NCI-H82 treated with DMSO at 0.1 percent for 48 hours (cell line): ENCODE results near the gene CHST1.

ENCODE experiments used
- DNase-seq: peaks from one replicate; lab custom pipeline; 2025; ENCODE audit not compliant: unreplicated experiment; lab: John Stamatoyannopoulos, UW

Gene CHST1

DNA sequence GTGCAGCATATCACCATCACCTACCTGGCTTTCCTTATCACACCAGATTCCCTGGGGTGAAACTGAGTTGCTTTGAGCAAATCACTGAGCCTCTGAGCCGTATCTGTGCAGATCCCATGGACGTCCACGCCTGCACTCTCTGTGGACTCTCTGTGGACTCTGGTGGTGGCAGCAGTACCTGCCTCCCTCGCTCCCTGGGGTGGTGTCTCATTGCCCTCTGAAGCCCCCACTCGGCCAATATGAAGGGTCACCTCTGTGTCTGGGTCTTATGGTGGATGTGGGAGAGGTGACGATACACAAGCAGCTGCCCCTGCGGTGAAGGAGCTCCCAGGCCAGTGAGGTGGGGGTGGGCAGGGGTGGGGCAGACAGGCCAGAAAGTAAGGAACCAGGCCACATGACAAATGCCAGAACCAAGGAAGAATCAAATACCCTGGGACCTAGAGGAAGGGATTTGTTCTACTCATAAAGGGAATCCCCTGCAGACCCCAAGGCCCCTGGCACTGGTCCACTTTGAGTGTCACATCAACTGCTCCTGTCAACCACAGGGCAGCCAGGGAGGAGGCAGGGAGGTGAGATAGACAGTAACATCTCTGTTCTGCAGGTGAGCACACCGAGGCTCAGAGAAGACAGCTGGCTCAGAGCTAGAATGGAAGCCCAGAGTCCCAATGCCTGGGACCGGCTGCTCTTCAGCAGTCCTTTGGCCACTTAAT lies 9.2 kb upstream of the CHST1 start:
- DNase-seq, result no peak

DNA sequence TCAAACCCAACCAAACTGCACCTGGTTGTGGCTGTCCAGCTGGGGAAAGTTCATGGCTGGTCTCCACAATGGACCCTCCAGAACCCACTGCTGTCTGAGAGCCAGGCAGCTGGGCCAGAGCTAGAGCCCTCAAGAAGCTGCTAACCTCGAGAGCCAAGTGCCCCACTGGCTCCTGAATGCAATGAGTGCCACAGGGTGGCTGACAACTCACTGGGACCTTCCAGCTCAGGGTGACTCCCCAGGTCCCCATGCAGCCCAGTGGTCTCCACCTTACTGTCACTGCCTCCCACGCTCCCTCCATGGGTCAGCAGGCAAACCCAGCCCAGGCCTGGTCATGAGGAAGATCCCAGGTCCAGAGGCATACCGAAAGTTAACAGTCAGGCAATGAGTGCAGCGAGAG lies 8.0 kb upstream of the CHST1 start:
- DNase-seq, result no peak

DNA sequence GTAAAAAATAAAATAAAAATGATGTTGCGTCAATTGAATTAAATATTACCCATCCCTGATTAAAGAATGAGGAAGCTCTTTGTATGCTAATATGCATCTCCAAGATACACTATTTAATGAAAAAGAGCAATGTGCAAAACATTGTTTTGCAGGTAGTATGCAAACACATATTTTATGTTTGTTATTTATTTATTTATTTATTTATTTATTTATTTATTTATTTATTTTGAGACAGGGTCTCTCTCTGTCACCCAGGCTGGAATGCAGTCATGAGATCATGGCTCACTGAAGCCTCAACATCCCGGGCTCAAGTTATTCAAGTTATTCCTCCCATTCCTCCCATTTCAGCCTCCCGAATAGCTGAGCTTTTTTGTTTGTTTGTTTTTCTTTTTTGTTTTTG lies 7.2 kb upstream of the CHST1 start:
- DNase-seq, result no peak

DNA sequence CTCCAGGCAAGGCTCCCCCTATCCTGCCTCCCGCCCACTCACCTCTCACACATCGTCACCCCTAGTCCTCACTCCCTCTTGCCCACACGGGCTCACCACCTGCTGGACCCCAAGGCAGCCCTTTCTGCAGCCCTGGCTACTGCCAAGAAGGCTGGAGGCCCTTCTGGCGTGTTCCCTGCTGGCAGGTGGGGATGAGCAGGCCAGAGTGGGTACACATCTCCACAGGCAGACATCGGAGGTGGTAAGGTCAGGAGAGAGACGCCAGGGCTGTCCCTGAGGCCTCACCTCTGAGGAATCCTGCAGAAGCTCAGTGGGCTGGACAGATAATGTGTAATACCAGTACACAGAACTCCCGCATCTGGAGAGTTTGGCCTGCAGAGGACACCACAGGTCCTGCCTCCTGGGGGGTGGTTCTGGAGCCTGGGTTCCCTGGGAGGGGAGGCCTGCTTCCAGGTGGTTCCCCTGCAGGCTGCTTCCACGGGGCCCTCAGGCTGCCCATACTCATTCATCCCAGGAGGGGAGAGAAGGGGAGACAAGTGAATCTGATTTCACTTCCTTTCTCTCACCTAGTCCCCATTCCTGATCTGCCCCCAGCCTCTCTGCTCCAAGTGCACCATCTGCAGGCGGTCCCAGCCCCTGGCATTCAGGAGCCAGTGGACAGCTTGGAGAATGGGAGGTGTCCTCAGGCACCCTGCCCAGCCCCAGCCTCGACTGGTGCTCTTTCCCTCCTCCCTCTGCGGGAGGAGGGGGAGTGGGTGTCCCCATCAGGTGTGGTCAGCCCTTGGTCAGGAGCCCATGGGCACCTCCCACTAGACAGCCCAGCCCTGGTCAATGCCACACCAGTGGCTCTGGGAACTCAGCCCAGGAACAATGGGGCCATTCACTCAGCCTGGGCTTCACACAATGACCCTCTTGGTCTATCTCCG lies 6.1 kb upstream of the CHST1 start:
- DNase-seq, result no peak

DNA sequence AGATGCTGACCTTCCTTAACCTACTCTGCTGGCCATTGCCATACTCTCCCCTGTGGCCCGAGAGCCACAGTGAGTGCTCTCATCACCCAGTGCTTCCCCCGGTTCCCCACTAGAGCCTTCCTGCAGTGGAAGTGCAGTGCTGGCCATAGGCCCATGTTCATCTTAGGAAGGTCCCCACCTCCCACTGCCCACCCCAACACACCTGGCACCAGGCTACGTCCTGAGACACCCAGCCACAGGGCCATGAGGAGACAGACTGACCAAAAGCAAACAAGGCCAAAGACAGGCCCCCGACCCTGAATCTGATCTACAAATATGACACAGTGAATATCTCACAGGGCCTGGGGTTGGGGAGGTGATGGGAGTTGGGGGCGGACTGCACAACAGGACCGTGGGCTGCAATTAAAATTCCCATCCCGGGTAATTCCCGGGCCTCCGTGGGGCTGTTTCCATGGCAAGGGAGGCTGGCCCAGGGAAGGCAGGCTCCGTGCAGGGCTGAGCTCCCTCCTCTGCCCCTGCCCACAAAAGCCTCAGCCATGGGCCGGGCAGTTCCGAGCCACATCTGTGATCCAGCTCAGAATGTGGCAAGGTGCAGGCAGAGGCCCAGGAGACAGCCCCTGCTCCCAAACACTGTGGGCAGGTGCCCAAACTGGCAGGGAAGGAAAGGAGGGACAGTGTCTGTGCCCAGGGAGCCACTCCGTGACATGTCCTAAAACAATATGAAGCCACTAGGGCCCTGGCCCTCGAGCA lies 5.1 kb upstream of the CHST1 start:
- DNase-seq, result no peak

DNA sequence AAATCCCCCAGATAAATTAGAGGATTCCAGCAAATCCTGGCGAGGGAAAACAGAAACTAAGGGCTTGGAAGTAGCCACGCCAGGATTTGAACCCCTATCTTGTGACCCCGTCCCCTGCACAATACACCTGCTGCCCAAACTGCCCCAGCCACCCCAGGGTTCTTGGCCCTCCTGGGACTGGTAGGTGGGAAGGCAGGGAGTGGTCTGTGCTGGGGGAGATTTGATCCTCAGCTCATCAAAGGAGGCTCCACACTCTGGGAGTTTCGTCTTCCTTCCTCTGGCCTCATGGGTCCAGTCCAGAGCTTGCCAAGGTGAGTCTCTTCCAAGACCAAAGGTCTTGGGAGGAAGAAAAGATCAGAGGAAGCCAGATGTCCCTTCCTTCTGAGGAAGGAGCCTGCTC lies 4.5 kb upstream of the CHST1 start:
- no peak for DNase-seq

DNA sequence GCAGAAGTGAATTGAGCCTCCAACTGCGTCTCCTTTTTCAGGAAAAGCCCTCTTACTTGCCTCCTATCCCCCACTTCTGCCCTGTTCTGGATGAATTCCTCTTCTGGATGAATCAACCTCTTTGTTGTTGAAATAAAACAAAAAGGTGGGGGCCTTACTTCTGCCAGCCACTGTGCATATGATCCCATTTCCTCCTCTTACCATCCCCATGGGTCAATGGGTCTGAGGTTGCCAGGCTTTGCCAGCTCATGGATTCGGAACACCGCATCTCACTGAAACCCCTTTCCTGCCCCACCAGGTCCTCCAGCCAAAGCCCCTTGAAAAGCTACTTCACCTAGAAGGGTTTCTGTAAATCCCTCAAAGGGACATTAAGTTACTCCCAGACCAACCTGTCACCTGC lies 3.7 kb upstream of the CHST1 start:
- no peak for DNase-seq

DNA sequence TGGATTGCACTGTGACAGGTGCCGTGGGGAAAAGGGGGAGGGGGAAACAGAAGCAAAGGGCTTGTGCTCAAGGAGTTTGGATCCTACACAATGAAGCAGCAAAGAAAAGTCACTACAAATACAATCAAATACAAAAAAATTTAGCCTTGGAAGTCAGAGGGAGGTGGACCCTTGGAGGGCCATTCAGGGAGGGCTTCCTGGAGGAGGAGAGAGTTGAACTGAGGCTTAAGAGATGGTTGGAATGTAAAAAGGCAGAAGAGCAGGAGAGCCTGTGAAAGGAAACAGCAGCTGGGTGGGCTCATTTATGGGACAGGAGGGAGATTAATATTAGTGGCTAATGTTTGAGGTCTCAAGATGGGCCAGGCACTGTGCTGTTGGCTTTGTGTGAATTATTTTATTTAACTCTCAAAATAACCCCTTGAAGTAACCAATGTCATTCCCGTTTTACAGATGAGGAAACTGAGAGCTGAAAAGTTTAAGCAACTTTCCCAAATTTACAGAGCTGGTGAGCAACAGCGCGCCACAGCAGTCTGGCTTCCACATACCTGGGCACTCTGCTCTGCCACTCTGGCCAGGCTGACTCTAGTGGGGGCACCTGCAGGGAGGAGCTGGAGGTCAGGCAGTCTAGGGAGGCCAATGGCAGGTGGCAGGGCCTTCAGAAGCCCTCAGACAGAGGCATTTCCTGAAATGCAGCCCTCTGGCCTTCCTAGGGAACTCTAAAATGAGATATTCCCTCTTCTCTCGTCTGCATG lies 2.7 kb upstream of the CHST1 start:
- no peak for DNase-seq

DNA sequence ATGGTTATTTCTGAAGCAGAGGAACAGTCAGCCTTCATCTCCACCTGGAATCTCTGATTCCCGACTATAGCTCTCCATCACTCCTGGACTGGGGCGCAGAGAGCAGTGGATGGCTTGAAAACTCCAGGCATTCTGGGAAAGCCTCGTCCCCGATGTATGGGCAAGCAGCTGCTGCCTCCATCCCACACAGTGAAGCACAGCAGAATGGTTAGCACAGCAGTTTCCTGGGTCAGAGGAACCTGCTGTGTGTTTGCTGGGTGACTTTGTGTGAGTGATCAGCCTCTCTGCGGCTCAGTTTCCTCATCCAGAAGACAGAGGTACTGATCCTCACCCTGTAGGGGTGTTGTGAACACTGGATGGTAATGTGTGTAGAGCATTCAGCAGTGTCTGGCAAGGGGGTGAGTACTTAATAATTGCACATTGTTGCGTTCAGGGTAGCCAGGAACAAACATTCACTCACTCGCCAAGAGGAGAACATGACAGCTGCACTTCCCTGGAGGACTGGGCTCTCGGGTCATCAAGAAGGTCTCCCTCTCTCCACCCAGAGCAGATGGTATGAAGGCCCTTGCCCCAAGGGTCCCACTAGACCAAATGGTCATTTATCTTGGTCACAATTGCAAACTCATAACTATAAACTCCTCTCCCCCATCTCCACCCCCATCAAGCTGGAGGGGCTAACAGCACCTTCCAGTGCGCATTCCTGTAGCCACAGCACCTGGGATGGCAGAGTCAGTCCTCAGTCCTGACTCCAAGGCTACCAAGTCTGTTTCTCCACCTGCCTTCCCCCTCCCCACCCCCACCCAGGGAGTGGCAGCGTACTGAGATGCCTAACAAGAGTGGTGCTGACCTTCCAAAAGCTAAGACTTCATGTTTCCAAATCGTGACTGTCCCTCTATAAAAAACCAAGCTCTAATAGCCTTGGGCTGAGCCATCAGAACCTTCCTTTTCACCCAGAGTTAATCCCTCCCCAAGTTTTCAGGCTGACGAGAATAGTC lies 1.5 kb upstream of the CHST1 start:
- DNase-seq, result no peak

DNA sequence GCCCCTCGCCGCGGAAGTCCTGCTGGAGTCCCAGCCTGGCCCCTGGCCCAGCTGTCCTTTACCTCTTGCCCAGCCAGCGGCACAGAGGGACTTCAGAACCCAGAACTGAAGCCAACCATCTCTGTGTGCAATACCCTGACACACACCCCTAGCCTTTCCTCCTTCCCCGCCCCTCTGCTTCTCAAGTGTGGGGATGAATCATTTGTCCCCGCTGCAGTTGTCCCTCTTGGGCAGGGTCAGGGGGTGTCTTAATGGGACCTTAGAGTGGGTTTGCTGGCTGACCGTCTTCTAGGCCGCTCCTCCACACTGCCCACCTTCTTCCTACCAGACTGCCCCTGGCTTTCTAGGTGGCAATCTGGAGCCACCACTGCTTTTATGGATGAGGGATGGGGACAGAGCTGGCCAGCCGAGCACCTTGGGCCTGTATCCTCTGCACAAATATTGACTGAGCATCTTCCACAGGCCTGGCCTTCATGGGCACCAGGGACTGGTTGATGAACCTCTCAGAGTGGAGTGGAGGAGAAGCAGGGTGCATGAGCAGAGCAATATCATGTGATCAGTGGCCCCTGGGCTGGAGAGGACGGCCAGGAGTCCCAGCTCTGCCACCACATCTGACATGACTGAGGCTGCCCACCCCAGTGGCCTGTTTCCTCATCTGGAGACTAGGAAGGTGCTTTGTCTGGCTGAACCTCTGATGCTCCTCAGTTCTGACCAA lies 668 bp upstream of the CHST1 start:
- no peak for DNase-seq

DNA sequence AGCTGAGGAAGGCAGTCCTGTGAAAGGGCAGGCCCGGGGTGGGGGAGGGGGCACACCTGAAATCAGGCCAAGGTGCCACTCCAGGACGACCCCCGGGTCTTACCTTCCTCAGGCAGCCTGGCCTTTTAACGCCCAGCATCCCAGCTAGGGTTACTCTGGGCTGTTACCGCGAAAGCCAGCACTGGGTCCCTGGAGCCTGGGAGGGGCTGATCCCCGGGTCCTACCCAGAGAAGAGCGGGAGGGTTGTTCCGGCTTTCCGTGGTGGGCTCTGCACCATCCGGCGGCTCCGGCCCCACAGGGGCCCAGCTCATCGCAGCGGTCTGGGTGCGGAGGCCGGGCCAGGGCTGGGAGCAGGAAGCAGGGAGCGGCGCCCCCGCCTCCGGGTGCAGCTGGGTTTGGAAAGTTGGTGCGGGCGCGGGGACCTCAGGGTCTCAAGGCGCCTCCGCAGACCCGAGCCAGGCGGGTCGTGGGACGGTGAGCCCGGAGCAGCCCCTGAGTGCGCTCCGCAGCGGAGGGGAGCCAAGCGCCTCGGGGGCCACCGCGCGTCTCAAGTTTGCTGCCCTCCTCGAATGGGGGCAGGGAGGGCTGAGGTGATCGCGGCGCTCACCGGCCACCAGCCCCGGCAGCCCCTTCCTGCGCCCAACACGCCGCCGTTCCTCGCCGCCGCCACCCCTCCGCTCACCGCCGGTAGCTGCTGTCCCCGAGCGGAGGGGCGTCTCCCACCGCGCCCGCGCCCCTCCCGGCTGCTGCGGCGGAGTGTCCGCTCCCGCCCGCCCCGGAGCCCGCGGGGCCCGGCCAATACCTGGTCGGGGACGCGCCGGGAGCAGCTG lies 831 bp downstream of the CHST1 start:
- DNase-seq, result no peak

DNA sequence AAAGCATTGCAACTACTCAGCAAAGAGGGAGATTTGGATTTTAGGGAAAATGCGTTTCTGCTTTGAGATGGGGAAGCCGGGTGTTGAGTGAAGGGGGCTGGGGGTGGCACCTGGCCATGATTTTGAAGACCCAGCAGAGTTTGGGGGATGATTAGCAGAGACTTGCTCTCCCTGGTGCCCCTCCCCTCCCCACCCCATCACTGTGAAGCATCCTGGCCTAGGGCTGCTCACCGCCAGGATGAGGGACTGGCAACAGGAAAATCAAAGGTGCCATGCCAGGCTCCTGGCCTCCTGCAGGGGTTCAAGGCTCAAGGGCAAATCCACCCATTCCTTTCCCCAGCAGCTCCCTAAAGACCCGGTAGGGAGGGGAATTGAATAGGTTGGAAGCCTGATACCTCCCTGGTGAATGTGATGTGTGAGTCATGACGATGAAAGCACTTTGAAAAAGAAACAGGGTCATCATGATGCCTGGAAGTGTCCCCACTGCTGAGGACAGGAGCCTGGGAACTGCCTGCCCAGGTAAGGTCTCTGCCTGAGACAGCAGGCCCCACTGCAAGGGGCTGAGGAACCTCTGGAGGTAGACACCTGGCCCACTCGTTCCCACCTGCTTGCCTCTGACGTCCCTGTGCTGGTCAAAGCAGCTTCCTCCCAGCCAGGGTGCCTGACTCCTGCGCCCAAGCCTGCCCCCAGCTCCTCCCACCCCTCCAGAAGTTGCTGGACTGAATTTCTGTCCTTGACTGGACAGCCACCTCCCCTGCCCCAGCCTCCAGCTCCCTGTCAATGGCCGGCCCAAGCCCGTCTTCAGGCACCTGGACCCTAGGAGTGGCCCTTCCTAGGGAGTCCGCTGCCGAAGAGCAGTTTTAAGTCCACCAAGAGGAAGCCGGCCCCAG lies 1.7 kb downstream of the CHST1 start:
- DNase-seq, result no peak

DNA sequence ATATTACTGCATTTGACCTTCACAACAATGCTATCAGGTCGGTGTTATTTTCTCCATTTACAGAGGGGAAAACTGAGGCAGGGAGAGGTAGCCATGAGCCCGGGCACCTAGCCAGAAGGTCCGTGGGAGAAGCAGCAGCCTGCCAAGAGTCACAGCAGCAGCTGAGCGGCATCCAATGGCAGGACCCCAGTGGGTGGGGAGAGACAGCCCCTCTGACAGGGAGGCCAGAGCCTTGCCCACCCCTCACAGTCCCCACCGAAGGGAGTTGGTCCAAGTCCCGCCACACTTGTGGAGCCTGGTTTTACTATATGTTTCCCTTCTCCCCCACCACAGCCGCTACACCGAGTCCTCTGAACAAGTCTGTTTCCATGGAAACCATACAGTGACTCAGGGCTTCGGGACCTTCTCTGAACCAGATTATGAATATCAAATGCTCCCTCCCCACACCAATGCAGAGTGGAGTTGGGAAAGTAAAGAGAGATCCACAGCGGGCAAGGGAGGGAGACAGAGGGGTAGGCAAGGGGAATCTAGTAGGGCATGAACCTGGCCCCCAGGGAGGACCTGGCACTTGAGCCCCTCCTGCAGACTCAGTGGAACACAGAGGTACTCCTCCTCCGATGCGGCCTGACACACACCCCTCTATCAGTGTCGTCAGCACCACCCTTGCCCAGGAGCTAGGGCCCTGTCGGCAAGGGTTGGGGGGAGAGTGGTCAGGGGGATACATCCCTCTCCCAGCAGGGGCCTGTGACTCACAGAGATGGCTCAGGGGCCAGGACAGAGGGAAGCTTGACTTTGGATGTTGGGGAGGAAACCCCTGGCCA lies 2.5 kb downstream of the CHST1 start:
- no peak for DNase-seq

DNA sequence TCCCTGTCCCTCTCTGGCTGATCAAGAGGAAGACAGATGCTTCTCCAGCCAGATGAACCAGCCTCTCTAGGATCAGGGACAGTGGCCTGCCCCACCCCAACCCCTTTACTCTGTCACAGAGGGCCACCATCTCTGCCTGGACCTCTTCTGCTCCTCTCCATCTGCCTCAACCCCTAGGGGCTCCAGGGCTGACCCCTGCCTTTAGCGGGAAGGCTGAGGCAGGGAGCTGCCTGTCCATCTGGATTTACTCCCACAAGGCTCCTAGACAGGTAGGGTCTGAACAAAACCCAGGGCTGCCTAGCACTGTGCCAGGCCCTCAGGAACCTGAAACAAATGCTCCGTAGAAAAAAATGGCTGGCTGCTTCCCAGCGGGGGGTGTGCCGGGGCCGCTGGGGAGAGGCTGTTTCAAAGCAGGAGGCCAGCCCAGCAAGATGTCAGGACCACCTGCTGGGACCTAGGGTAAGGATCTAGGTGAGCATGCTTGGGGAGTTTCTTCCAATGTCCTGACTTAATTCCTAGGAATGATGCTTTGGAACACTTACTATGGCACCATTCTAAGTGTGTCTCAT lies 3.2 kb downstream of the CHST1 start:
- no peak for DNase-seq

DNA sequence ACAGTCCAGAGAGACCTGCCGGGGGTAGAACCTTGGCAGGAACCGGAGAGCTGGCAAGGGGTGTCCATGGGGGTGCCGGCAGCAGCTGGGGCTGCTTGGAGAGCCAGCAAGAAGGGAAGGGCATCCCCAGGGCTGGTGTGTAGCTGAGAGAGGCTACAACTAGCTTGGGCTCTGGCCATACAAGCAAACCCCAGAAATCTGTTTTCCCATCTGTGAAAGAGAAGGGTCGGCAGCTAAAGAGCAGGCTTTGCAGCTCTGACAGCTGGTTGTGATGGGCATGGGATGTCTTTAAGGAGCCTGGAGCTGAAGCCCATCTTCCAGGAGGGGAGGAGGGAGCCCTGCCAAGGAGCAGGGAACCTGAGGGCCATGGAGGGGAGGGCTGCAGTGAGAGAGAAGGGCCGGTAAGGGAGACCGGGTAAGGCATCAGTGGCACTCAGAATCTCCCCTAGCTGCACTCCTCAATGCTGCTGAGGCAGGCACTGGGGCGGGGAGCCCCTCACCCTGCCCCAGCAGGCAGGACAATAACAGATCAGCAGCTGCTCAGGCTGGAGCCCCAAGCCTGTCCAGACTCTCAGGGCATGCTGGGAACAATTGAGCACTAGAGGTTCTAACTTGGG lies 3.9 kb downstream of the CHST1 start:
- no peak for DNase-seq
